HCT116 (cell line): ENCODE results near the gene TEAD1. TPM values are rescaled to one million over a fixed set of nuclear protein-coding genes. Genes with fewer than 3 reads are reported as not detected.

ENCODE experiments used
- ATAC-seq: fragments of 200-7000 bp; cut with Tn5 transposase; 2 replicates; pipeline ENCODE4 v1.9.1; 2020; ENCODE audit warnings: mild to moderate bottlenecking, moderate library complexity
- BruUV-seq: library from RNA; stranded (reverse); fragments of 400-500 nt; replicated peaks from 2 replicates; lab custom pipeline; 2021; lab: Mats Ljungman, UMichigan
- CTCF ChIA-PET: fragments of 300-600 bp; sonication (Branson Sonifier 250); formaldehyde crosslinking; loops from one replicate; lab custom pipeline; 2021; ENCODE audit warnings: antibody characterized with exemption; lab: Charles Lee
- POLR2A ChIA-PET: fragments of 300-600, 350-600 bp; sonication (Branson Sonifier 250); formaldehyde crosslinking; loops from one replicate; lab custom pipeline; 2021; ENCODE audit warnings: antibody characterized with exemption; lab: Charles Lee
- RAD21 ChIA-PET, 2 experiments: fragments of 300-600 bp; sonication (Branson Sonifier 250); formaldehyde crosslinking; loops; one replicate each; lab custom pipeline; 2023; ENCODE audit warnings: low total read pairs in 2 of 2; ENCODE audit not compliant: uncharacterized antibody in 2 of 2, unreplicated experiment in 2 of 2, low non-redundant PET in 1 of 2; lab: Charles Lee
- DNase-seq: peaks from one replicate; pipeline ENCODE4 v3.0.0-alpha.2; 2010; ENCODE audit warnings: low read depth, low spot score
- H2AFZ ChIP-seq: fragments of 200-600 bp; shearing (Covaris generic), sonication (generic); 2 replicates; pipeline ENCODE4 v1.6.1; 2017; ENCODE audit warnings: low read depth, mixed run types, mixed read lengths, antibody characterized with exemption, low read length; ENCODE audit not compliant: poor library complexity, severe bottlenecking
- H3K27ac ChIP-seq: 2 replicates; pipeline ENCODE4 v1.5.1; 2012; ENCODE audit warnings: low read depth, low read length
- H3K27me3 ChIP-seq: fragments of 200-600 bp; sonication (generic); 2 replicates; pipeline ENCODE4 v1.6.1; 2016; ENCODE audit warnings: mixed run types, low read length, mixed read lengths; ENCODE audit not compliant: insufficient read depth
- H3K36me3 ChIP-seq, 2 experiments: fragments of 200-500 bp in 1 of 2; fragments of 200-600 bp in 1 of 2; sonication (Bioruptor generic) in 1 of 2; sonication (generic) in 1 of 2; 2 replicates each; pipeline versions ENCODE4 v1.5.1 to v1.6.1; 2014 to 2016; ENCODE audit warnings: low read length in 2 of 2, inconsistent platforms in 1 of 2, mixed read lengths in 1 of 2, mixed run types in 1 of 2; ENCODE audit not compliant: insufficient read depth in 2 of 2, control insufficient read depth in 1 of 2
- H3K4me1 ChIP-seq, 2 experiments: fragments of 200-600 bp in 1 of 2; sonication (generic) in 1 of 2; 2 replicates each; pipeline versions ENCODE4 v1.5.1 to v1.6.1; 2012 to 2017; ENCODE audit warnings: low read length in 2 of 2, inconsistent platforms in 1 of 2, mild to moderate bottlenecking in 1 of 2, mixed read lengths in 1 of 2, mixed run types in 1 of 2, moderate library complexity in 1 of 2; ENCODE audit not compliant: insufficient read depth in 2 of 2, control insufficient read depth in 1 of 2
- H3K4me2 ChIP-seq: fragments of 200-600 bp; sonication (generic); 2 replicates; pipeline ENCODE4 v1.6.1; 2017; ENCODE audit warnings: mixed run types, low read length, mixed read lengths
- H3K4me3 ChIP-seq, 2 experiments: fragments of 200-600 bp in 1 of 2; sonication (generic) in 1 of 2; replicated peaks in 1 of 2; 2 replicates each; pipeline ENCODE4 v1.5.1; 2011 to 2016; ENCODE audit warnings: low read length in 2 of 2, control low read depth in 1 of 2, low read depth in 1 of 2, mild to moderate bottlenecking in 1 of 2, mixed read lengths in 1 of 2, mixed run types in 1 of 2
- H3K79me2 ChIP-seq: fragments of 200-600 bp; sonication (generic); 2 replicates; pipeline ENCODE4 v1.6.1; 2017; ENCODE audit warnings: mild to moderate bottlenecking, mixed run types, low read length, moderate library complexity, mixed read lengths; ENCODE audit not compliant: insufficient read depth
- H3K9ac ChIP-seq: fragments of 200-600 bp; sonication (generic); 2 replicates; pipeline ENCODE4 v1.6.1; 2016; ENCODE audit warnings: low read length, mixed read lengths
- H3K9me2 ChIP-seq: fragments of 200-600 bp; sonication (generic), shearing (Covaris generic); 2 replicates; pipeline ENCODE4 v1.6.1; 2017; ENCODE audit warnings: mixed run types, mild to moderate bottlenecking, moderate library complexity; ENCODE audit not compliant: insufficient read depth
- H3K9me3 ChIP-seq, 2 experiments: fragments of 200-500 bp in 1 of 2; fragments of 200-600 bp in 1 of 2; sonication (Bioruptor generic) in 1 of 2; sonication (generic) in 1 of 2; 2 replicates each; pipeline ENCODE4 v1.6.1; 2014 to 2017; ENCODE audit warnings: low read length in 2 of 2, mixed read lengths in 2 of 2, inconsistent platforms in 1 of 2, low read depth in 1 of 2, mild to moderate bottlenecking in 1 of 2, mixed run types in 1 of 2, moderate library complexity in 1 of 2; ENCODE audit not compliant: control insufficient read depth in 1 of 2, insufficient read depth in 1 of 2
- H4K20me1 ChIP-seq: fragments of 200-600 bp; sonication (generic), shearing (Covaris generic); 2 replicates; pipeline ENCODE4 v1.6.1; 2017; ENCODE audit warnings: mixed run types, mild to moderate bottlenecking, moderate library complexity; ENCODE audit not compliant: insufficient read depth
- CEBPB ChIP-seq: IDR thresholded peaks from 2 replicates; pipeline ENCODE4 v1.6.1; 2012; ENCODE audit warnings: low read depth
- POLR2A ChIP-seq: IDR thresholded peaks from 2 replicates; pipeline ENCODE4 v1.7.0; 2011; ENCODE audit warnings: borderline replicate concordance; ENCODE audit not compliant: insufficient read depth, insufficient read length; ENCODE audit errors: extremely low read depth
- RAD21 ChIP-seq: IDR thresholded peaks from 2 replicates; pipeline ENCODE4 v1.6.1; 2012; ENCODE audit warnings: low read depth, mild to moderate bottlenecking
- SIN3A ChIP-seq: IDR thresholded peaks from 2 replicates; pipeline ENCODE4 v1.6.1; 2012; ENCODE audit warnings: low read depth
- SRF ChIP-seq: IDR thresholded peaks from 2 replicates; pipeline ENCODE4 v1.6.1; 2012; ENCODE audit warnings: low read depth
- YY1 ChIP-seq: IDR thresholded peaks from 2 replicates; pipeline ENCODE4 v1.6.1; 2011; ENCODE audit warnings: low read length, low read depth, moderate library complexity, mild to moderate bottlenecking; ENCODE audit not compliant: insufficient replicate concordance; ENCODE audit errors: extremely low read depth
- ZNF274 ChIP-seq: fragments of 200-500 bp; sonication (Bioruptor generic); IDR thresholded peaks from 2 replicates; pipeline ENCODE4 v1.6.1; 2014; ENCODE audit warnings: mild to moderate bottlenecking, low read depth, low read length, inconsistent platforms
- intact Hi-C: fragments of 100-400 bp; cut with micrococcal nuclease; formaldehyde crosslinking; loops from 2 replicates; pipeline ENCODE4 v1.10.0; 2022
- total RNA-seq: library from RNA; stranded (reverse); gene quantifications from one replicate; pipeline ENCODE4 v1.2.1, GENCODE V29; 2021; ENCODE audit not compliant: unreplicated experiment
- TF ChIP-seq, protein P1 (sequence below): IDR thresholded peaks from 2 replicates; pipeline ENCODE4 v1.6.1; 2012
- TF ChIP-seq, protein P2 (sequence below): IDR thresholded peaks from 2 replicates; pipeline ENCODE4 v1.6.1; 2012
- TF ChIP-seq, protein P3 (sequence below): IDR thresholded peaks from 2 replicates; pipeline ENCODE4 v1.6.1; 2012; ENCODE audit warnings: low read depth

The TEAD1 gene
- total RNA-seq, 1 experiment from 2014 or later, result 103 TPM

DNA sequence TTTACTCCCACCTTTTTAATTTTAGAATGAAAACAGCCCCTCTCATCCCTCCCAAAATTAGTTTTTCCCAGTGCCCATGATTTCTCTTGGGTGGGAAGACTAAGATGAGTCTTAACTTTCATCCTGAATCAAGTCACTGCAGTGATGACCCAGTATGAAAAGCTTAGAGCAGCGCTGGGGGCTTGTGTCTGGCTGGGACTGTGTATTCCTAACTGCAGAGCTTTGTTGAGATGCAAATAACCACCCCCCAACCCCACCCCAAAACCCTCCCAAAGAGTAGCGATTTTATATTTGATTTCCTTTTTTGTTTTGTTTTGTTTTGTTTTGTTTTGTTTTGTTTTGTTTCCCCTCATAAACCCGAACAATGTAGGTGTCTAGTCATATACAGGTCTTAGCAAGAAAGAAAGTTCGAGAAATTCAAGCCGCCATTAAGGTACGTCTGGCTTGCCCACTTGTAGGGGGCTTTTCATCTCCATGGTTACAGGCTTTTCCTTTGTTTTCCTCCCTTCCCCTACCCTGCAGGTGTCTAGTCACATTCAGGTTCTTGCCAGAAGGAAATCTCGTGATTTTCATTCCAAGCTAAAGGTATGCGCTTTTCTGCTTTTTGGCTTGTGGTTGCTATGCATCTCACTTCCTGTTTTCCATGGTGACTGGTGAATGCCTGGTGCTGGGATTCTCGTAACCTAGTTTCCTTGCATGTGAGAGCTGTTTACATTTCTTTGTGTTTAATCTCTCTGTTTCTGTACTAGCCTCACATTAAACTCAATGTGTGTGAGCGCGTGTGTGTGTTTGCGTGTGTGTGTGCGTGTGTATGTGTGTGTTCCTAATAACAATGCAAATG is 190.3 kb downstream of the TEAD1 start:
- no peaks in the 10 kb centered on the region for H3K36me3 ChIP-seq
- TF ChIP-seq, protein P1, sequence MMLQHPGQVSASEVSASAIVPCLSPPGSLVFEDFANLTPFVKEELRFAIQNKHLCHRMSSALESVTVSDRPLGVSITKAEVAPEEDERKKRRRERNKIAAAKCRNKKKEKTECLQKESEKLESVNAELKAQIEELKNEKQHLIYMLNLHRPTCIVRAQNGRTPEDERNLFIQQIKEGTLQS, result no peak
- no peak for TF ChIP-seq SRF
- TF ChIP-seq, protein P2, sequence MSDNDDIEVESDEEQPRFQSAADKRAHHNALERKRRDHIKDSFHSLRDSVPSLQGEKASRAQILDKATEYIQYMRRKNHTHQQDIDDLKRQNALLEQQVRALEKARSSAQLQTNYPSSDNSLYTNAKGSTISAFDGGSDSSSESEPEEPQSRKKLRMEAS, result no peak
- TF ChIP-seq RAD21, result no peak
- TF ChIP-seq, protein P3, sequence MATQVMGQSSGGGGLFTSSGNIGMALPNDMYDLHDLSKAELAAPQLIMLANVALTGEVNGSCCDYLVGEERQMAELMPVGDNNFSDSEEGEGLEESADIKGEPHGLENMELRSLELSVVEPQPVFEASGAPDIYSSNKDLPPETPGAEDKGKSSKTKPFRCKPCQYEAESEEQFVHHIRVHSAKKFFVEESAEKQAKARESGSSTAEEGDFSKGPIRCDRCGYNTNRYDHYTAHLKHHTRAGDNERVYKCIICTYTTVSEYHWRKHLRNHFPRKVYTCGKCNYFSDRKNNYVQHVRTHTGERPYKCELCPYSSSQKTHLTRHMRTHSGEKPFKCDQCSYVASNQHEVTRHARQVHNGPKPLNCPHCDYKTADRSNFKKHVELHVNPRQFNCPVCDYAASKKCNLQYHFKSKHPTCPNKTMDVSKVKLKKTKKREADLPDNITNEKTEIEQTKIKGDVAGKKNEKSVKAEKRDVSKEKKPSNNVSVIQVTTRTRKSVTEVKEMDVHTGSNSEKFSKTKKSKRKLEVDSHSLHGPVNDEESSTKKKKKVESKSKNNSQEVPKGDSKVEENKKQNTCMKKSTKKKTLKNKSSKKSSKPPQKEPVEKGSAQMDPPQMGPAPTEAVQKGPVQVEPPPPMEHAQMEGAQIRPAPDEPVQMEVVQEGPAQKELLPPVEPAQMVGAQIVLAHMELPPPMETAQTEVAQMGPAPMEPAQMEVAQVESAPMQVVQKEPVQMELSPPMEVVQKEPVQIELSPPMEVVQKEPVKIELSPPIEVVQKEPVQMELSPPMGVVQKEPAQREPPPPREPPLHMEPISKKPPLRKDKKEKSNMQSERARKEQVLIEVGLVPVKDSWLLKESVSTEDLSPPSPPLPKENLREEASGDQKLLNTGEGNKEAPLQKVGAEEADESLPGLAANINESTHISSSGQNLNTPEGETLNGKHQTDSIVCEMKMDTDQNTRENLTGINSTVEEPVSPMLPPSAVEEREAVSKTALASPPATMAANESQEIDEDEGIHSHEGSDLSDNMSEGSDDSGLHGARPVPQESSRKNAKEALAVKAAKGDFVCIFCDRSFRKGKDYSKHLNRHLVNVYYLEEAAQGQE, result no peak
- no peak for TF ChIP-seq ZNF274
- TF ChIP-seq POLR2A, result no peak
- TF ChIP-seq CEBPB, result no peak
- TF ChIP-seq SIN3A, result no peak
- no peak for TF ChIP-seq YY1
- TF ChIP-seq, all 23 proteins: peak for 0
- Histone ChIP-seq H4K20me1 (no peaks in the 10 kb centered on the region), H3K27ac (no peak overlapping the region), H3K9me3 (no peaks in the 10 kb centered on the region), H3K4me1 (peaks cover 0 to 6% of the 10 kb centered on the region in 2 experiments; a peak in 1 of 4 replicates), H3K4me2 (no peak overlapping the region), H3K79me2 (peaks cover 3% of the 10 kb centered on the region; the same call in 1 of the 2 replicates), H3K4me3 (no peak overlapping the region), H2AFZ (no peak overlapping the region), H3K9me2 (no peaks in the 10 kb centered on the region), H3K9ac (no peak overlapping the region), H3K27me3 (no peaks in the 10 kb centered on the region)
- POLR2A ChIA-PET, result no interaction called here
- RAD21 ChIA-PET, result no interaction called here
- intact Hi-C loops, result no loop called here
- CTCF ChIA-PET, result no interaction called here
- DNase-seq, result no peak
- ATAC-seq, result no peak
- BruUV-seq, result no TSS peak
